HG02938 (cell line): Measurements from ENCODE around the gene EHBP1.
A peak's percentile ranks its signal among the peaks of the same experiment; 100 is the strongest.

Experiments
- ATAC-seq: cut with Tn5 transposase; IDR thresholded peaks from one replicate; pipeline ENCODE4 v1.9.1; 2021; ENCODE audit warnings: mild to moderate bottlenecking, moderate library complexity; ENCODE audit not compliant: unreplicated experiment

The EHBP1 gene

GRCh38 chr2:62774555-62775366 lies 69.2 kb downstream of the EHBP1 start:
- no peak for ATAC-seq

DNA sequence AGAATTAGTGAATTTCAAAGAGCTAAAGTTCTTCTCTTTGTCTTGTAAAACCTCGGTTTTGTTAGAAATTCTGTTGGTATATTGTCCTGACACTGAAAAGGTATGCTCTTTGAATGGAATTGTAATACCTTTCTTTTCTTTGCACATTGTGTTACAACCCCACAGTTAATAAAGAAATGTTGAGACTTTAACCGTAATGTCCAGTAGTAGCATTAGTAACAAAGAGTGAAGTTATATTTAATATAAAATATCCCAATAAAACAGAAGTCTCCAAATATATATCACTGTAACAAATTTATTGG lies 69.8 kb downstream of the EHBP1 start:
- ATAC-seq: no peak

GRCh38 chr2:62783679-62784078 lies 78.2 kb downstream of the EHBP1 start:
- no peak for ATAC-seq

GRCh38 chr2:62784341-62784740 lies 78.8 kb downstream of the EHBP1 start:
- ATAC-seq: no peak

DNA sequence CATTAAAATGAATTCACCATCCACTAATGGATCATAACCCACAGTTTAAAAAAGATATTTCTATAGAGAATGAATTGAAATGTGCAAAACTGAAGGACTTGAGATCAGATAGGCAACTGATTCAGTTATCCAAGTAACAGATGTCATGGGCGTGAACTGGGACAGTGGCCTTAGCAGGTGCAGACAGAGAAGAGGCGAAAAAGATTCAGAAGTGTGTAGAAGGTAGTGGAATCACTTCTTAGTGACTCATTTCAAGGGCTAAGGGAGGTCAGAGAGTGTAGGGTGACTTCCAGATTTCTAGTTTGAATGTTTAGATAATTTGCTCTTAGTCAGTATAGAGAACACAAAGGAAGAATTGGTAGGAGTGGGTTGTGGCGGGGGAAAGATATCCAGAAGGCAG lies 79.7 kb downstream of the EHBP1 start:
- ATAC-seq: peak; percentile 59

GRCh38 chr2:62785810-62786597 lies 80.5 kb downstream of the EHBP1 start:
- ATAC-seq: no peak

- peak; percentile 65 for ATAC-seq
Observed at GRCh38 chr2:62787386-62787785, 81.9 kb downstream of the EHBP1 start.

GRCh38 chr2:62789518-62789917 lies 84.0 kb downstream of the EHBP1 start:
- ATAC-seq: no peak

DNA sequence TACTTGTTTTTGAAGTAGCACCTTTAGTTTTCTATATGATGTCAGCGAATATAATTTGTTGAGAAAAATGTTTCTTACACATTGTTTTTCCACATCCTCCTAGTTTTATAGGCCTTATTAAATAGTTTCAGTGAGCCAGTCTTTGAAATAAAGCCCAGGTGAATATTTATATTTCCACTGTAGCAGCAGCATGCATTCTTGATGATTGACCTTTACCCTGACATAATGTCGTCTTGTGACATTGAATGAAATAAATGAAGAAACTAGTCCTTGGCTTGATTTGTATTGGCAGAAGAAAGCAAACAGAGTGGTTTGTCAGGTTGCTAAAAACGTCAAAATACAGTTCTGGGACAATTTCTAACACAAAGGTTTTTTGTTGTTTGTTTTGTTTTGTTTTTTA lies 84.4 kb downstream of the EHBP1 start:
- no peak for ATAC-seq

- no peak for ATAC-seq
Observed at GRCh38 chr2:62792408-62792807, 86.9 kb downstream of the EHBP1 start.

DNA sequence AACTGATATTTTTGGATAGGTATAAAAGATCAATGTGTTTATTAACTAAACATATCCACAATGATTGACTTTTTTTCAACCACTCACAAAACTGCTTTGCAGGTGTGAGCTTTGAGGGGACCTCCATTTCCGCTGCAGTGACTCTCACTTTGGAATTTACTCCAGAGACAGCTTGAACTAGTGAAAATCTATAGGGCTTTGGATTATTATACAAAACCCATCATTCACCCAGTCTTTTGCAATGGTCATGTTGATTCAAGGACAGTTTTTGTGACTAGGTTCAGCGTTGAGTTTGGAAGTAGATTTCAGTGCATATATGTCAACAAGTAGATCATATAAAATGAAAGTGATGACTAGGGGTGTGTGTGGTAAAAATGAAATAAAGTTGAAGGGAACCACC lies 87.7 kb downstream of the EHBP1 start:
- ATAC-seq: no peak

DNA sequence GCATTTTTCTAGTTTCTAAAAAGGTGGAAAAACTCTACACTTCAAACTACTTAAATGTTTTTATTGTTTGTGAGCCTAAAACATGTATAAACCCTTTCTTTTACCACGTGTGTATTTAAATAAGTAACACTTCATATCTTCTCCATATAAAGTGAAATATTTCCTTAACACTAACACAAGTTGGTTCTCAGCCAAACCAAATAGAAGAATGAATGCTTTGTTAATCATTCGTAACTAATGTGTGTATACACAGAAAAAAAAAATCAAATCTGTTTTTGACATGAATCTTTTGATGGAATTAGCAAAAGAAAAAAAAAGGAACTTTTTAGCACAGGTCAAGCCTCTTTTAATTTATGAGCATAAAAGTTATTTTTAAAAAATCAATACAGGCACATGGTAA lies 89.3 kb downstream of the EHBP1 start:
- no peak for ATAC-seq

GRCh38 chr2:62795341-62795740 lies 89.8 kb downstream of the EHBP1 start:
- no peak for ATAC-seq

GRCh38 chr2:62797107-62797506 lies 91.6 kb downstream of the EHBP1 start:
- ATAC-seq: no peak

GRCh38 chr2:62800618-62801017 lies 95.1 kb downstream of the EHBP1 start:
- ATAC-seq: peak; percentile 66

- no peak for ATAC-seq
Observed at GRCh38 chr2:62801110-62801509, 95.6 kb downstream of the EHBP1 start.

DNA sequence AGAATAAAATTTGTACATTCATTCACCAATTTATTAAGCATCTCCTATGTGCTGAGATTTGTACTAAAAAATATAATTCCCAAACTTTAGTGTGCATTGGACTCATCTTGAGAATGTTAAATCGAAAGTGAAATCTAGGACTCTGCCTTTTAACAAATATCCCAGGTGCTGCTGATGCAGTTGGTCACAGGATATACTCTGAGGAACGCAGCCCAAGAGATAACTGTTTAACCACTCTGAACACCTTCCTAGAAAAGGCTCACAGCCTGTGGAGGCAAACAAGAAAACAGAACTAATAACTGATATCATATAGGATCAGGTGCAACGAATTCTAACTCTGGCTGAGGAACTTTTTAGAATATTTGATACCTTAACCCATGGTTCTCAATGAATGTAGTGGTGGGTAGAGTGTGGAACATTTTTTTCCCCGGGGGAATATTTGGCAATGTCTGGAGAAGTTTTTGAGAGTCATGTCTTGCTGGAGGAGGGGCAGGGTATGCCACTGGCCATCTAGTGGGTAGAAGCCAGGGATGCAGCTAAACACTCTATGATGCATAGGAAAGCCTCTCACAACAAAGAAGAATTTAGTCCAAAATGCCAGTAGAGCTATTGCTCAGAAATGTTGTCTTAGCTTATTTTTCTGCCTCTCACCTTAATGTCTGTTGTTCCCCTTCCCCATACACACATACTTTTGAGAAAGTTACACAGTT lies 96.5 kb downstream of the EHBP1 start:
- no peak for ATAC-seq

- no peak for ATAC-seq
Observed at GRCh38 chr2:62803961-62804360, 98.4 kb downstream of the EHBP1 start.

- no peak for ATAC-seq
Observed at GRCh38 chr2:62806231-62806630, 100.7 kb downstream of the EHBP1 start.

DNA sequence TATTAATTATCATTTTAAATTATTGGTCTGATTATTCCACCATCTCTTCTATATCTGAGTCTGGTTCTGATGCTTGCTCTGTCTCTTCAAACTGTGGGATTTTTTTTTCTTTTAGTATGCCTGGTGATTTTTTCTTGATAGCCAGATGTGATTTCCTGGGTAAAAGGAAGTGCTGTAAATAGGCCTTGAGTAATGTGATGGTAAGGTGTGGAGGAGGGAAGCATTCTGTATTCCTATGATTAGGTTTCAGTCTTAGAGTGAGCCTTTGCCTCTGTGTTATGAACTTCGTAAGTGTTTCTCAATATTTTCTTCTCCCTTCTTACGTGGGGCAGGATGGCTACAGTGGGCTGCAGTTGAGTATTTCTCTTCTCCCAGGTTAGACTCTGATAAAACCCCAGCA lies 103.0 kb downstream of the EHBP1 start:
- no peak for ATAC-seq

- ATAC-seq: no peak
Observed at GRCh38 chr2:62811086-62811485, 105.6 kb downstream of the EHBP1 start.

GRCh38 chr2:62811972-62812371 lies 106.5 kb downstream of the EHBP1 start:
- ATAC-seq: no peak
